K562 (cell line): ENCODE results near the gene PLPP1. TPM values are rescaled to one million over a fixed set of nuclear protein-coding genes. Genes with fewer than 3 reads are reported as not detected.

Source experiments
- ATAC-seq: fragments of 200-7000 bp; cut with Tn5 transposase; 3 replicates; pipeline ENCODE4 v1.9.1; 2020; ENCODE audit warnings: moderate library complexity
- BruUV-seq: library from RNA; stranded (reverse); fragments of 400-500 nt; replicated peaks from 2 replicates; lab custom pipeline; 2021; lab: Mats Ljungman, UMichigan
- CTCF ChIA-PET: fragments of 300-600 bp; formaldehyde crosslinking; extraction: SDS; loops from one replicate; lab custom pipeline; 2021; ENCODE audit warnings: low intra/inter-chr PET ratio; lab: Yijun Ruan, JAX
- POLR2A ChIA-PET: fragments of 300-600, 350-650 bp; sonication (Branson Sonifier 250); formaldehyde crosslinking; extraction: SDS; loops from one replicate; lab custom pipeline; 2021; ENCODE audit warnings: antibody characterized with exemption, inconsistent platforms; lab: Yijun Ruan, JAX
- DNase-seq, 4 experiments: peaks; one replicate each; pipeline versions ENCODE4 v3.0.0 to v3.0.0-alpha.2; 2011 to 2018; ENCODE audit warnings: low spot score in 3 of 4, mixed read lengths in 3 of 4; ENCODE audit errors: extremely low read depth in 1 of 4
- FAIRE-seq: peaks from 2 replicates; lab custom pipeline; 2011; peaks lifted over from hg19 to GRCh38; lab: Jason Lieb, UNC
- H2AFZ ChIP-seq: 2 replicates; pipeline ENCODE4 v1.6.0; 2011; ENCODE audit warnings: low read depth, low read length, control low read depth, inconsistent platforms
- H3K27ac ChIP-seq: fragments of 200-600 bp; 3 replicates; pipeline ENCODE4 v1.8.0; 2011; ENCODE audit warnings: low read depth, mild to moderate bottlenecking, control low read depth, inconsistent platforms, low read length, moderate library complexity, mixed read lengths; ENCODE audit errors: extremely low read depth
- H3K27me3 ChIP-seq, 2 experiments: fragments of 300-600 bp in 1 of 2; 2 replicates in 1 of 2; 3 replicates in 1 of 2; pipeline versions ENCODE4 v1.6.0 to v1.8.0; 2011; ENCODE audit warnings: inconsistent platforms in 2 of 2, low read length in 2 of 2, mild to moderate bottlenecking in 1 of 2, mixed read lengths in 1 of 2, moderate library complexity in 1 of 2; ENCODE audit not compliant: control insufficient read depth in 2 of 2, insufficient read depth in 2 of 2
- H3K36me3 ChIP-seq: fragments of 300-600 bp; 3 replicates; pipeline ENCODE4 v1.8.0; 2011; ENCODE audit warnings: mild to moderate bottlenecking, low read length, inconsistent platforms; ENCODE audit not compliant: control insufficient read depth, insufficient read depth
- H3K4me1 ChIP-seq, 2 experiments: fragments of 200-600 bp in 1 of 2; replicated peaks in 1 of 2; 2 replicates in 1 of 2; 3 replicates in 1 of 2; pipeline versions ENCODE4 v1.5.1 to v1.8.0; 2011; ENCODE audit warnings: inconsistent platforms in 2 of 2, low read length in 2 of 2, mild to moderate bottlenecking in 1 of 2, mixed read lengths in 1 of 2, moderate library complexity in 1 of 2; ENCODE audit not compliant: control insufficient read depth in 2 of 2, insufficient read depth in 2 of 2
- H3K4me2 ChIP-seq: 2 replicates; pipeline ENCODE4 v1.6.1; 2011; ENCODE audit warnings: low read length, control low read depth, inconsistent platforms, mixed read lengths; ENCODE audit not compliant: insufficient read depth
- H3K4me3 ChIP-seq: fragments of 200-600 bp; sonication (generic), shearing (Covaris generic); 2 replicates; pipeline ENCODE4 v1.5.1; 2016; ENCODE audit warnings: control low read depth, inconsistent platforms
- H3K79me2 ChIP-seq: fragments of 200-600 bp; 3 replicates; pipeline ENCODE4 v1.8.0; 2011; ENCODE audit warnings: low read length, inconsistent platforms; ENCODE audit not compliant: control insufficient read depth, insufficient read depth
- H3K9ac ChIP-seq, 2 experiments: 2 replicates each; pipeline versions ENCODE4 v1.6.0 to v1.6.1; 2011; ENCODE audit warnings: low read depth in 2 of 2, low read length in 2 of 2, control low read depth in 1 of 2, inconsistent platforms in 1 of 2, mild to moderate bottlenecking in 1 of 2, mixed read lengths in 1 of 2; ENCODE audit not compliant: insufficient read depth in 1 of 2
- H3K9me1 ChIP-seq: one replicate; pipeline ENCODE4 v1.6.0; 2011; ENCODE audit warnings: inconsistent platforms, mild to moderate bottlenecking, low read length, moderate library complexity; ENCODE audit not compliant: control insufficient read depth, insufficient read depth
- H3K9me3 ChIP-seq: replicated peaks from 2 replicates; pipeline ENCODE4 v1.5.1; 2011; ENCODE audit warnings: low read depth, low read length, inconsistent platforms; ENCODE audit not compliant: control insufficient read depth, insufficient read depth
- H4K20me1 ChIP-seq: replicated peaks from 2 replicates; pipeline ENCODE4 v1.6.1; 2011; ENCODE audit warnings: low read length, inconsistent platforms, mixed read lengths; ENCODE audit not compliant: control insufficient read depth, insufficient read depth
- CREB1 ChIP-seq, 2 experiments: sonication (generic) in 1 of 2; formaldehyde crosslinking in 1 of 2; IDR thresholded peaks; 2 replicates each; pipeline versions ENCODE4 v1.6.1 to v1.8.0; 2012 to 2022; ENCODE audit warnings: inconsistent platforms in 1 of 2, mild to moderate bottlenecking in 1 of 2, missing genetic modification reagents in 1 of 2, moderate library complexity in 1 of 2
- GABPB2 ChIP-seq: fragments of 250-450 bp; sonication (Bioruptor Pico); conservative IDR thresholded peaks from 2 replicates; pipeline ENCODE4 v1.5.1; 2021; ENCODE audit warnings: mild to moderate bottlenecking
- IRF2 ChIP-seq: sonication (generic); formaldehyde crosslinking; IDR thresholded peaks from 2 replicates; pipeline ENCODE4 v1.8.1; 2022; ENCODE audit warnings: mild to moderate bottlenecking, missing genetic modification reagents
- NR4A1 ChIP-seq, 2 experiments: fragments of 250-450 bp in 1 of 2; fragments of 450-650 bp in 1 of 2; sonication (Bioruptor Pico) in 1 of 2; IDR thresholded peaks; 2 replicates each; pipeline versions ENCODE4 v1.4.0 to v1.6.1; 2016 to 2020; ENCODE audit warnings: mild to moderate bottlenecking in 2 of 2, missing compliant biosample characterization in 1 of 2, missing genetic modification characterization in 1 of 2, moderate library complexity in 1 of 2
- PATZ1 ChIP-seq: fragments of 250-450 bp; sonication (Bioruptor Pico); IDR thresholded peaks from 2 replicates; pipeline ENCODE4 v1.5.0; 2020; ENCODE audit warnings: mild to moderate bottlenecking, borderline replicate concordance
- PHF8 ChIP-seq: fragments of 200-600 bp; sonication (generic); IDR thresholded peaks from 2 replicates; pipeline ENCODE4 v1.6.1; 2012; ENCODE audit warnings: mixed run types, mild to moderate bottlenecking, inconsistent platforms, low read length, moderate library complexity, borderline replicate concordance
- PPARD ChIP-seq: fragments of 250-450 bp; sonication (Bioruptor Pico); IDR thresholded peaks from 2 replicates; pipeline ENCODE4 v1.8.0; 2022; ENCODE audit warnings: inconsistent platforms, mild to moderate bottlenecking, moderate library complexity
- ZNF253 ChIP-seq: fragments of 250-450 bp; sonication (Bioruptor Pico); conservative IDR thresholded peaks from 2 replicates; pipeline ENCODE4 v1.6.1; 2021; ENCODE audit warnings: mild to moderate bottlenecking
- WGBS: fragments of 100-300 bp; shearing (Covaris generic); methylation state at CpG from one replicate; pipeline ENCODE4 v1.1.6; 2016; ENCODE audit warnings: low coverage, mixed read lengths; ENCODE audit not compliant: insufficient coverage; ENCODE audit errors: missing lambda C conversion rate; 5-methylcytosine and 5-hydroxymethylcytosine counted together
- in situ Hi-C: fragments of 300-500 bp; cut with MboI; formaldehyde crosslinking; loops from 4 replicates; pipeline ENCODE4 v1.15.0; 2018; ENCODE audit warnings: inconsistent platforms, mixed read lengths
- intact Hi-C: fragments of 100-400 bp; cut with micrococcal nuclease; formaldehyde crosslinking; loops from 2 replicates; pipeline ENCODE4 v1.14.2; 2022
- polyA plus RNA-seq, 8 experiments: library from polyadenylated mRNA; depleted of rRNA in 4 of 8; stranded (reverse) in 5 of 8; unstranded in 3 of 8; fragments of >200 nt; fragmentation: Nextera tagmentation in 2 of 8; fragmentation: Illumina TruSeq in 1 of 8; extraction: Ambion mirVana in 2 of 8; extraction: Trizol in 1 of 8; gene quantifications; 2 replicates each; pipeline versions ENCODE4 v1.2.1 to v1.2.3, GENCODE V29; 2011 to 2014; ENCODE audit warnings: inconsistent platforms in 1 of 8, missing spikeins in 1 of 8
- total RNA-seq, 7 experiments: library from RNA; depleted of rRNA in 6 of 7; stranded (reverse); fragments of >200 nt in 6 of 7; fragmentation: Illumina TruSeq in 2 of 7; extraction: Trizol in 2 of 7; gene quantifications; 2 replicates each; pipeline versions ENCODE4 v1.2.1 to v1.2.3, GENCODE V29; 2011 to 2021; ENCODE audit warnings: low replicate concordance in 1 of 7

PLPP1 gene
- total and polyA plus RNA-seq, 9 of the 15 experiments (the other 6 are each of a cell fraction or from before 2014, with no cell fraction given), result 0.04 to 0.24 (median 0.04) TPM; not detected in 6

- FAIRE-seq (no peak), ATAC-seq (no peak), DNase-seq (no peak)
- in situ Hi-C loops, result no loop called here
- Histone ChIP-seq H3K4me2 (no peak overlapping the region), H3K79me2 (no peaks in the 10 kb centered on the region), H3K27ac (no peak overlapping the region), H2AFZ (no peak overlapping the region), H3K27me3 (no peaks in the 10 kb centered on the region; a peak in 2 of 5 replicates)
- POLR2A ChIA-PET, result interaction anchor here (0.6 kb wide), 1 partner anchor 316 kb away, joined by 3 read pairs; no protein-coding TSS in a partner anchor
- TF ChIP-seq NR4A1 (CRISPR knock-in tag; IDR thresholded peaks at IDR 0.05), result no peak
- TF ChIP-seq NR4A1 (tag; IDR thresholded peaks at IDR 0.05), result no peak
- no peak for TF ChIP-seq CREB1 (IDR thresholded peaks at IDR 0.05)
- no peak for TF ChIP-seq CREB1 (CRISPR knock-in tag; IDR thresholded peaks at IDR 0.05)
- TF ChIP-seq ZNF253 (CRISPR knock-in tag), result no peak
- no peak for TF ChIP-seq PPARD (CRISPR knock-in tag)
- TF ChIP-seq GABPB2, result no peak
- no peak for TF ChIP-seq IRF2 (CRISPR knock-in tag)
- TF ChIP-seq PATZ1 (CRISPR knock-in tag), result no peak
- no peak for TF ChIP-seq PHF8
- TF ChIP-seq, all 486 proteins: peak for 0
- 0% methylated on average over 1 of the region's 1 CpG for WGBS
- H4K20me1 ChIP-seq, result no peaks in the 10 kb centered on the region
- intact Hi-C loops, result no loop called here
- H3K9me1 ChIP-seq, result no peaks in the 10 kb centered on the region
- no peak overlapping the region for H3K4me3 ChIP-seq
- H3K4me1 ChIP-seq, result no peaks in the 10 kb centered on the region
- H3K9me3 ChIP-seq, result no peaks in the 10 kb centered on the region
- no TSS peak for BruUV-seq
- CTCF ChIA-PET, result no interaction called here
- H3K36me3 ChIP-seq, result no peaks in the 10 kb centered on the region
- H3K9ac ChIP-seq, result no peak overlapping the region
Measured at GRCh38 chr5:55509097-55509496, 25.7 kb downstream of the PLPP1 start.
